HepG2 (cell line): ENCODE results near the gene PRSS3. TPM values are rescaled to one million over a fixed set of nuclear protein-coding genes. Genes with fewer than 3 reads are reported as not detected.
A peak's percentile ranks its signal among the peaks of the same experiment; 100 is the strongest.

Experiments used
- CREM ChIP-seq, 2 experiments: sonication (generic) in 1 of 2; formaldehyde crosslinking in 1 of 2; IDR thresholded peaks; 2 replicates each; pipeline versions ENCODE4 v1.4.0 to v1.6.1; 2016 to 2020; ENCODE audit warnings: antibody characterized with exemption in 1 of 2, mild to moderate bottlenecking in 1 of 2, missing genetic modification reagents in 1 of 2
- DNMT3B ChIP-seq: conservative IDR thresholded peaks from 2 replicates; pipeline ENCODE4 v1.6.1; 2016; ENCODE audit warnings: missing biosample characterization, control low read depth
- IKZF4 ChIP-seq: sonication (generic); formaldehyde crosslinking; IDR thresholded peaks from 2 replicates; pipeline ENCODE4 v1.5.1; 2020; ENCODE audit warnings: borderline replicate concordance, mild to moderate bottlenecking, low read depth, missing genetic modification reagents; ENCODE audit errors: not compliant biosample characterization
- KMT2A ChIP-seq: sonication (generic); formaldehyde crosslinking; IDR thresholded peaks from 2 replicates; pipeline ENCODE4 v1.4.0; 2020; ENCODE audit warnings: missing genetic modification reagents
- NCOA1 ChIP-seq: sonication (generic); formaldehyde crosslinking; IDR thresholded peaks from 2 replicates; pipeline ENCODE4 v1.9.0; 2021; ENCODE audit warnings: missing genetic modification reagents
- NFYC ChIP-seq: IDR thresholded peaks from 2 replicates; pipeline ENCODE4 v1.6.1; 2016; ENCODE audit warnings: missing genetic modification reagents, missing compliant biosample characterization
- POLR2A ChIP-seq, 2 experiments: IDR thresholded peaks; 2 replicates each; pipeline ENCODE4 v1.6.1; 2011; ENCODE audit warnings: low read depth in 2 of 2, low read length in 2 of 2, mild to moderate bottlenecking in 1 of 2, moderate library complexity in 1 of 2; ENCODE audit not compliant: insufficient read depth in 1 of 2
- SP2 ChIP-seq: sonication (generic); formaldehyde crosslinking; IDR thresholded peaks from 2 replicates; pipeline ENCODE4 v1.5.1; 2020; ENCODE audit warnings: mild to moderate bottlenecking, missing genetic modification reagents
- STAT5B ChIP-seq: sonication (generic); formaldehyde crosslinking; IDR thresholded peaks from 2 replicates; pipeline ENCODE4 v1.4.0; 2020; ENCODE audit warnings: missing genetic modification reagents
- YY1 ChIP-seq: IDR thresholded peaks from 2 replicates; pipeline ENCODE4 v1.6.1; 2011; ENCODE audit warnings: low read length, low read depth, moderate library complexity, mild to moderate bottlenecking; ENCODE audit not compliant: insufficient read depth, insufficient replicate concordance
- polyA plus RNA-seq, 8 experiments: library from polyadenylated mRNA; depleted of rRNA in 3 of 8; stranded (reverse) in 7 of 8; unstranded in 1 of 8; fragments of >200 nt; fragmentation: Illumina TruSeq in 4 of 8; extraction: Trizol in 4 of 8; gene quantifications; 2 replicates each; pipeline versions ENCODE4 v1.2.1 to v1.2.3, GENCODE V29; 2011 to 2016; ENCODE audit warnings: low read depth in 4 of 8, missing spikeins in 1 of 8, mixed read lengths in 1 of 8; ENCODE audit not compliant: insufficient read depth in 1 of 8
- total RNA-seq, 5 experiments: library from RNA; depleted of rRNA; stranded (reverse); fragments of >200 nt; fragmentation: Illumina TruSeq; extraction: Trizol; gene quantifications; 2 replicates each; pipeline ENCODE4 v1.2.3, GENCODE V29; 2016; ENCODE audit warnings: low read depth in 1 of 5
- TF ChIP-seq, protein P1 (sequence below): sonication (generic); formaldehyde crosslinking; IDR thresholded peaks from 2 replicates; pipeline ENCODE4; 2020; ENCODE audit warnings: missing genetic modification reagents, mild to moderate bottlenecking, borderline replicate concordance
- TF ChIP-seq, protein P2 (sequence below): sonication (generic); formaldehyde crosslinking; IDR thresholded peaks from 2 replicates; pipeline ENCODE4 v1.4.0; 2020; ENCODE audit warnings: missing genetic modification reagents, low read depth, mild to moderate bottlenecking, borderline replicate concordance

The PRSS3 gene
- total and polyA plus RNA-seq, 2 of the 13 experiments (the other 11 are each of a cell fraction or from before 2014, with no cell fraction given), result not detected

DNA sequence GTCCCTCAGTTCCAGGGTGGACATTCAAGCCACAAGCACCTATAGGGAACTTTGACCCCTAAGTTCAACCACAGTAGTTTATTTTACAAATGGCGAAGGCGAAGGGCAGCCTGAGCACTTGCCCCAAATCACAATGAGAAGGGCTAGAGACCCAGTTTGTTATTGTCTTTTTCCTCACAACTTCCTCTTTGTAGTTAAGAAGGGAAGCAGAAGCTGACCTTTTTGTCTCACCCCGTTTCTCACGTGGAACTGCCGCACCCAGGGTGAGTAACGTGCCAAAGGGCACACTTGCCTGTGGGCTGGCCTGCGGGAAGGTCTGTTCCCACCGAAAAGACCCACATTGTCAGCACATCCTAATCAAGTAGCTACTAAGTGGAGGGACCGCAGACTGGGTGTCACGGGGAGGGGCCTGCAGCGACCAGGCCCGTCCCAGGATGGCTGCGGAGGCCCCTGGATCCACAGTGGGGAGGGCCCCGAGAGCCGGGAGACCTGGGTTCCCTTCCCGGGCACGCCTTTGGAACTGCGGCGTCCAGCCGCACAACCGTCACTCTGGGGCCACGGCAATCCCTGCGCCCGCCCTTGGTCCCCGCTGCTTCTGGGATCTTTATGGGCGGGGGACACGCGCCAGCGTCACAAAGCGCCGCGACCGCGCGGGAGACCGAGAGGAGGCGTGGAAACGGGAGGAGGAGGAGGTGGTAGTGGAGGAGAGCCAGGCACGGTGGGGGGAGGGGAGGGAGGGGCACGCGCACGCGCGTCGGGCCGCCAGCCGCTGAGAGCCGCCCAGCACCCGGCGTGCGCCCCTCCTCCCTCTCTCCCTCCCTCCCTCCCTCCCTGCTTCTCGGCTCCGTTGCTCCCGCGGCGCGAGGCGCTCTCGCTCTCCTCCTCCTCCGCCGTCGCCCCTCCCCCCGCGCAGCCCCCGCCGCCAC lies 21.2 kb downstream of the PRSS3 start, which contains the start of gene UBE2R2 (continued):
- TF ChIP-seq, protein P1, sequence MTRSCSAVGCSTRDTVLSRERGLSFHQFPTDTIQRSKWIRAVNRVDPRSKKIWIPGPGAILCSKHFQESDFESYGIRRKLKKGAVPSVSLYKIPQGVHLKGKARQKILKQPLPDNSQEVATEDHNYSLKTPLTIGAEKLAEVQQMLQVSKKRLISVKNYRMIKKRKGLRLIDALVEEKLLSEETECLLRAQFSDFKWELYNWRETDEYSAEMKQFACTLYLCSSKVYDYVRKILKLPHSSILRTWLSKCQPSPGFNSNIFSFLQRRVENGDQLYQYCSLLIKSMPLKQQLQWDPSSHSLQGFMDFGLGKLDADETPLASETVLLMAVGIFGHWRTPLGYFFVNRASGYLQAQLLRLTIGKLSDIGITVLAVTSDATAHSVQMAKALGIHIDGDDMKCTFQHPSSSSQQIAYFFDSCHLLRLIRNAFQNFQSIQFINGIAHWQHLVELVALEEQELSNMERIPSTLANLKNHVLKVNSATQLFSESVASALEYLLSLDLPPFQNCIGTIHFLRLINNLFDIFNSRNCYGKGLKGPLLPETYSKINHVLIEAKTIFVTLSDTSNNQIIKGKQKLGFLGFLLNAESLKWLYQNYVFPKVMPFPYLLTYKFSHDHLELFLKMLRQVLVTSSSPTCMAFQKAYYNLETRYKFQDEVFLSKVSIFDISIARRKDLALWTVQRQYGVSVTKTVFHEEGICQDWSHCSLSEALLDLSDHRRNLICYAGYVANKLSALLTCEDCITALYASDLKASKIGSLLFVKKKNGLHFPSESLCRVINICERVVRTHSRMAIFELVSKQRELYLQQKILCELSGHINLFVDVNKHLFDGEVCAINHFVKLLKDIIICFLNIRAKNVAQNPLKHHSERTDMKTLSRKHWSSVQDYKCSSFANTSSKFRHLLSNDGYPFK (CRISPR knock-in tag), result 0 out of 2 replicates have a peak, but pooled peaks have one; percentile 27
- TF ChIP-seq KMT2A (CRISPR knock-in tag) (0 out of 2 replicates have a peak, but pooled peaks have one; percentile 32), YY1 (peak; percentile 14), CREM (IDR thresholded peaks at IDR 0.05) (peak; percentile 35; the same call in 1 of the 2 replicates), CREM (CRISPR knock-in tag; IDR thresholded peaks at IDR 0.05) (no peak), STAT5B (peak; percentile 17; the same call in 1 of the 2 replicates), NFYC (CRISPR knock-in tag) (peak; percentile 25; the same call in 1 of the 2 replicates), IKZF4 (peak; percentile 70), POLR2A (IDR thresholded peaks at IDR 0.05; ENCODE audit: insufficient read depth in 1 of 2, low read depth in 2 of 2, low read length in 2 of 2) (peak; percentile 85), SP2 (CRISPR knock-in tag) (no peak), NCOA1 (peak; percentile 66; the same call in 1 of the 2 replicates), DNMT3B (no peak)
- TF ChIP-seq, protein P2, sequence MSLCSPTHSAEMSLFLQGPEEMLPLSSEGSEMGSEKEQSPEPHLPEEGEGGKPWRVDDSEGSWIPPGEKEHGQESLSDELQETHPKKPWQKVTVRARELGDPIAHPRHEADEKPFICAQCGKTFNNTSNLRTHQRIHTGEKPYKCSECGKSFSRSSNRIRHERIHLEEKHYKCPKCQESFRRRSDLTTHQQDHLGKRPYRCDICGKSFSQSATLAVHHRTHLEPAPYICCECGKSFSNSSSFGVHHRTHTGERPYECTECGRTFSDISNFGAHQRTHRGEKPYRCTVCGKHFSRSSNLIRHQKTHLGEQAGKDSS (CRISPR knock-in tag), result peak; percentile 62; the same call in 1 of the 2 replicates
